ENCODE results near the gene HIRIP3.
"Not testable (repeated sequence)": the region's sequence is repeated elsewhere in the genome, so short reads cannot be mapped to it uniquely, and the experiment has no call there.

Gene HIRIP3, protein sequence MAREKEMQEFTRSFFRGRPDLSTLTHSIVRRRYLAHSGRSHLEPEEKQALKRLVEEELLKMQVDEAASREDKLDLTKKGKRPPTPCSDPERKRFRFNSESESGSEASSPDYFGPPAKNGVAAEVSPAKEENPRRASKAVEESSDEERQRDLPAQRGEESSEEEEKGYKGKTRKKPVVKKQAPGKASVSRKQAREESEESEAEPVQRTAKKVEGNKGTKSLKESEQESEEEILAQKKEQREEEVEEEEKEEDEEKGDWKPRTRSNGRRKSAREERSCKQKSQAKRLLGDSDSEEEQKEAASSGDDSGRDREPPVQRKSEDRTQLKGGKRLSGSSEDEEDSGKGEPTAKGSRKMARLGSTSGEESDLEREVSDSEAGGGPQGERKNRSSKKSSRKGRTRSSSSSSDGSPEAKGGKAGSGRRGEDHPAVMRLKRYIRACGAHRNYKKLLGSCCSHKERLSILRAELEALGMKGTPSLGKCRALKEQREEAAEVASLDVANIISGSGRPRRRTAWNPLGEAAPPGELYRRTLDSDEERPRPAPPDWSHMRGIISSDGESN

DNA sequence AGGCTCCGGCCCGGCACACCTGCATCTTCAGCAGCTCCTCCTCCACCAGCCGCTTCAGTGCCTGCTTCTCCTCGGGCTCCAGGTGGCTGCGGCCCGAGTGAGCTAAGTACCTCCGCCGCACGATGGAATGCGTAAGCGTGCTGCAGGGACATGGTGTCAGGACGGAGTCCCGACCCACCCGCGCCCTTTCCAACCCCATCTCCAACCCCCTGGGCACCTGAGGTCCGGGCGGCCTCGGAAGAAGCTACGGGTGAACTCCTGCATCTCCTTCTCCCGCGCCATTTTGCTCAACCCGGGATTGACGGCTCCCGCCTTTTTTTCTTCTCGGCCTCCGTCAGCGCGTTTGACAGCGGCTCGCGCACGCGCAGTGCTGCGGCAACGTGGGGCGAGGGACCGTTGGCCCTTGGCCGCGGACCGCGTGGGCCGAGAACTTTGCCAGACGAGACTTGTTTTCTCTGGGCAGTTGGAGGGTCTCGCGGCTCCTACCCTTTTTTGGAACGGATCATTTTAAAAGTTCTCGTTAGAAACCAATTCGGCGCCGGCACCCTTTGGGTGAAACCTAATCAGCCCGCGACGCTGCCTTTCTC is at the start of gene HIRIP3:
HIRIP3 (minus strand) TSS at position 294 of the 587 bp plus-strand sequence; CDS start at position 282, 12 bp downstream.
- Histone ChIP-seq H3K27me3 (ENCODE audit: low read depth, low read length) (no peaks in the 10 kb centered on the region), H3K9me3 (ENCODE audit: control insufficient read depth in 1 of 2, low read length in 2 of 2) (no peaks in the 10 kb centered on the region), H3K4me1 (ENCODE audit: control insufficient read depth in 1 of 2, insufficient read depth in 2 of 2, low read length in 2 of 2) (peaks cover 20 to 22% of the 10 kb centered on the region in 2 donors), H3K4me3 (ENCODE audit: low read depth in 1 of 2, low read length in 2 of 2) (peak within 1 kb of the TSS; percentile 95 to 98), H3K36me3 (ENCODE audit: control insufficient read depth in 1 of 2, insufficient read depth in 2 of 2, low read length in 2 of 2) (peaks cover 12 to 42% of the 10 kb centered on the region in 2 donors), H3K27ac (ENCODE audit: low read length) (peak within 1 kb of the TSS; percentile 99)

DNA sequence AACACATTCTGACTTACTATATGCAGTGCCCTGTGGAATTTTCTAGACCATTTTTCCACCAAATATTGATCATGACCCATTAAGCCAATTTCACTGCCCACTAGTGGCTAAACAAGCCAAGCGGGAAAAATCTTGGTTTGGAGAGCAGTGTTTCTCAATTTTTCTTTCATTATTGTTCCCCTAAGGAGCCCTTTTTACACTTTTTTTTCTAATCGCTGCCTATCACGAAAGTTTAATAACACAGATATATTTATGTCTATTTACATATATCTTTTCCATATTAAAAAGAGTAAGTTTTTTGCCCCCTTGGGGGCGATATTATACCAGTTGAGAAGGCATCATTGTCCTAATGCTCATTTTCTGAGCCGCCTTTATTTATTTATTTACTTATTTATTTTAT is 46.4 kb upstream of the HIRIP3 start:
- no peaks in the 10 kb centered on the region for H3K9me3 ChIP-seq (ENCODE audit: control insufficient read depth in 1 of 2, low read length in 2 of 2)
- H3K4me1 ChIP-seq (ENCODE audit: control insufficient read depth in 1 of 2, insufficient read depth in 2 of 2, low read length in 2 of 2): no peaks in the 10 kb centered on the region
- H3K27ac ChIP-seq (ENCODE audit: low read length): no peak overlapping the region
- H3K4me3 ChIP-seq (ENCODE audit: low read depth in 1 of 2, low read length in 2 of 2): no peak overlapping the region
- H3K27me3 ChIP-seq (ENCODE audit: low read depth, low read length): no peaks in the 10 kb centered on the region
- no peaks in the 10 kb centered on the region for H3K36me3 ChIP-seq (ENCODE audit: control insufficient read depth in 1 of 2, insufficient read depth in 2 of 2, low read length in 2 of 2)

DNA sequence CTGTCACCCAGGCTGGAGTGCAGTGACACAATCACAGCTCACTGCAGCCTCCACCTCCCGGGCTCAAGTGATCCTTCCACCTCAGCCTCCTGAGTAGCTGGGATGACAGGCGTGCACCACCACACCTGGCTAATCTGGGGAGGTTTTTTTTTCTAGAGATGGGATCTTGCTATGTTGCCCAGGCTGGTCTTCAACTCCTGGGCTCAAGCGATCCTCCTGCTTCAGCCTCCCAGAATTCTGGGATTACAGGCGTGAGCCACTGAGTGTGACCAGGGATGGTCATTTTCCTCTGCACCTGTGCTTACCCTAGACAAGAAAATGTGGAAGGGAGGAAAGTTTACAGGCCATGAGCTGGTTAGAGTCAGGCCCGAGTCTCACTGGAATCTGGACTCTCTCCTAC is 45.3 kb upstream of the HIRIP3 start:
- not testable (repeated sequence) for H3K9me3 ChIP-seq (ENCODE audit: control insufficient read depth in 1 of 2, low read length in 2 of 2); H3K4me3 ChIP-seq (ENCODE audit: low read depth in 1 of 2, low read length in 2 of 2); H3K27ac ChIP-seq (ENCODE audit: low read length); H3K4me1 ChIP-seq (ENCODE audit: control insufficient read depth in 1 of 2, insufficient read depth in 2 of 2, low read length in 2 of 2); H3K36me3 ChIP-seq (ENCODE audit: control insufficient read depth in 1 of 2, insufficient read depth in 2 of 2, low read length in 2 of 2); H3K27me3 ChIP-seq (ENCODE audit: low read depth, low read length)

DNA sequence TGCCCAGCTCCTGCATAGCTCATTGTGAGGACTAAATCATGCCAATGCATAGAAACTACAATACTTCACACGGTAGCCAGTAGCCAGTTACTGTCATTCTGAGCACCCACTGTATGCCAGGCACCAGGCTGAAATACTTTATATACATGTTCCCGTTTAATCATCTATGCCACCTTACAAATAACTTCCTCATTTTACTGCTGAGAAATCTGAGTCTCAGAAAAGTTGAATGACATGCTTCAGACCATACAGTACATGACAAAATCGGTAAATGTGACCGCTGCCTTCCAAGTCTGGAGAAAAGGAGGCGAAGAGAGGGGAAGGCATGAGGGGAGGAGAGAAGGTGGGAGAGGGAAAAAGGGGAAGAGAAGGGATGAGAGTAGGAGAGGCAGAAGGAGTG is 44.8 kb upstream of the HIRIP3 start:
- H3K4me3 ChIP-seq (ENCODE audit: low read depth in 1 of 2, low read length in 2 of 2): no peak overlapping the region
- no peaks in the 10 kb centered on the region for H3K36me3 ChIP-seq (ENCODE audit: control insufficient read depth in 1 of 2, insufficient read depth in 2 of 2, low read length in 2 of 2)
- no peaks in the 10 kb centered on the region for H3K9me3 ChIP-seq (ENCODE audit: control insufficient read depth in 1 of 2, low read length in 2 of 2)

DNA sequence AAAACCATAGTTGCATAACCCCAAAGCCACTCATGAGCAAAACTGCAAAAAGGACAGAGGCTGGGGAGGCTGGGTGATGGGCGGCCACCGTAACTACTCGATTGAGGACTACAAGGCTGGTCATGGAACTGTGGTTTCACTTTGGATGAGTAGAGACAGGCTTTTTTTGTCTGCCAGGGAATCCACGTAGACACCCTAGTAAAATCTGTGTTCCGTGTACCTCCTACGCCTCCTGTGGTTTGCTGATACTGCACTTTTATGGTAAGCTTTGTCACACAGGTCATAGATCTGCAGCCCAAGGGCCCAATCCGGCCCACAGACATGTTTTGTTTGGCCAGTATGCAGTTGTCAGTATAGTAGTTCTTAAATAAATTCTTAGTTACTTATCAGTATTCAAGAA is 37.9 kb upstream of the HIRIP3 start:
- H3K27ac ChIP-seq (ENCODE audit: low read length): no peak overlapping the region
- H3K36me3 ChIP-seq (ENCODE audit: control insufficient read depth in 1 of 2, insufficient read depth in 2 of 2, low read length in 2 of 2): no peaks in the 10 kb centered on the region
- H3K4me1 ChIP-seq (ENCODE audit: control insufficient read depth in 1 of 2, insufficient read depth in 2 of 2, low read length in 2 of 2): peaks cover 0 to 12% of the 10 kb centered on the region in 2 donors
- no peak overlapping the region for H3K4me3 ChIP-seq (ENCODE audit: low read depth in 1 of 2, low read length in 2 of 2)
- H3K9me3 ChIP-seq (ENCODE audit: control insufficient read depth in 1 of 2, low read length in 2 of 2): no peaks in the 10 kb centered on the region
- peaks cover 35% of the 10 kb centered on the region for H3K27me3 ChIP-seq (ENCODE audit: low read depth, low read length)

More for the DNA sequence above, 44.8 kb upstream of the HIRIP3 start:
- Histone ChIP-seq H3K27me3 (ENCODE audit: low read depth, low read length) (no peaks in the 10 kb centered on the region), H3K4me1 (ENCODE audit: control insufficient read depth in 1 of 2, insufficient read depth in 2 of 2, low read length in 2 of 2) (no peaks in the 10 kb centered on the region), H3K27ac (ENCODE audit: low read length) (no peak overlapping the region)

DNA sequence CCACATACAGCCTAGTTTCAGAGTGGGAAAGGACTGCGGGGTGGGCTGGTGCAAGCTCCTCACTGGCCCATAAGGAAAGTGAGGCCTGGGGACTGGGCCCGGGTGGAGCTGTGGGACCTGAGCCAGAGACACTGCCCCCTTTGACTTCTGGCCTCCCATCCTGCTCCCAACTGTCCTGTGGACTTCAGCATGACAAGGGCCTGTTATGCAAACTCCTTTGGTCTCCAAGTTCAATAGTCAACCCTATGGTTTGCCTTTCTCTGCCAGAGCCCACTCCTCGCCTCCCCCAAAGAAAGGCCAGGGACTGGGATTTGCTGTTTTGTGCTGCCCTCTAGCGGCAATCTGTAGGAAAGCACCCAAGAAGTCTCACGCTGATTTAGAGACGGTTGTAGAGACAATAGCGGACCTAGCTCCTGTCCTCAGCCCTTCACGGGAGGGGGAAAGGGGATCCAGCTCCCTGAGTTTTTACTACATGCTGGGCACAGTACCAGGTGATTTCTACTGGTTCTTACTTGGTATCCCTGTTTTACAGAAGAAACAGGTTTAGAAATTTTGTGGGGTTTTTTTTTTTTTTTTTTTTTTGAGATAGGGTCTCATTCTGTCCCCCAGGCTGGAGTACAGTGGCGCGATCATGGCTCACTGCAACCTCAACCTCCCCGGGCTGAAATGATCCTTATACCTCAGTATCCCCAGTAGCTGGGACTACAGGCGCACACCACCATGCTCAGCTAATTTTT is 36.8 kb upstream of the HIRIP3 start:
- H3K4me1 ChIP-seq (ENCODE audit: control insufficient read depth in 1 of 2, insufficient read depth in 2 of 2, low read length in 2 of 2): peaks cover 0 to 12% of the 10 kb centered on the region in 2 donors
- H3K27ac ChIP-seq (ENCODE audit: low read length): no peak overlapping the region
- H3K9me3 ChIP-seq (ENCODE audit: control insufficient read depth in 1 of 2, low read length in 2 of 2): no peaks in the 10 kb centered on the region

DNA sequence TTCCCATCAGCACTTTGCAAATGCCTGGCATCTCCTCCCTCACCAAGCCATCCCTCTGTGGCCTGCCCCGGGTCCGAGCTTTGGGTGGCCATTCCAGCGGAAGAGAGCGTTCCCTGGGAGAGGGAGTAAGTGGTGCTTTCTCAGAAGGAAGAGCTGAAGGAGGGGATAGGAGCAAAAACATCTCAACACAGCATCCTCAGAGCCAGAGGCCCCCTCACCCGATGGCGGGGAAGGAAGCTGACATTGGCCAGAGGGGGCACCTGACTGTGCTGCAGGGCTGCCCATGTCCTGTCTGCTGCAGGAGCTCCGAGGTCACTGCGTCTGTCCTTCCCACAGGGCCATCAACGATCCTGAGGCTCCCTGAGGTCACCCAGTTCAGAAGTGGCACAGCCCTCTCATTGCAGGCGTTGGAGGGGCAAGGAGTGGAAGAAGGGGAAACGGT is 36.1 kb upstream of the HIRIP3 start:
- Histone ChIP-seq H3K36me3 (ENCODE audit: control insufficient read depth in 1 of 2, insufficient read depth in 2 of 2, low read length in 2 of 2) (no peaks in the 10 kb centered on the region), H3K4me3 (ENCODE audit: low read depth in 1 of 2, low read length in 2 of 2) (peak overlapping the region in 1 of 2 donors; percentile 32), H3K27ac (ENCODE audit: low read length) (no peak overlapping the region), H3K27me3 (ENCODE audit: low read depth, low read length) (peaks cover 41% of the 10 kb centered on the region), H3K9me3 (ENCODE audit: control insufficient read depth in 1 of 2, low read length in 2 of 2) (no peaks in the 10 kb centered on the region), H3K4me1 (ENCODE audit: control insufficient read depth in 1 of 2, insufficient read depth in 2 of 2, low read length in 2 of 2) (peaks cover 0 to 12% of the 10 kb centered on the region in 2 donors)

More for the DNA sequence above, 36.8 kb upstream of the HIRIP3 start:
- peaks cover 37% of the 10 kb centered on the region for H3K27me3 ChIP-seq (ENCODE audit: low read depth, low read length)
- H3K36me3 ChIP-seq (ENCODE audit: control insufficient read depth in 1 of 2, insufficient read depth in 2 of 2, low read length in 2 of 2): no peaks in the 10 kb centered on the region
- H3K4me3 ChIP-seq (ENCODE audit: low read depth in 1 of 2, low read length in 2 of 2): no peak overlapping the region

DNA sequence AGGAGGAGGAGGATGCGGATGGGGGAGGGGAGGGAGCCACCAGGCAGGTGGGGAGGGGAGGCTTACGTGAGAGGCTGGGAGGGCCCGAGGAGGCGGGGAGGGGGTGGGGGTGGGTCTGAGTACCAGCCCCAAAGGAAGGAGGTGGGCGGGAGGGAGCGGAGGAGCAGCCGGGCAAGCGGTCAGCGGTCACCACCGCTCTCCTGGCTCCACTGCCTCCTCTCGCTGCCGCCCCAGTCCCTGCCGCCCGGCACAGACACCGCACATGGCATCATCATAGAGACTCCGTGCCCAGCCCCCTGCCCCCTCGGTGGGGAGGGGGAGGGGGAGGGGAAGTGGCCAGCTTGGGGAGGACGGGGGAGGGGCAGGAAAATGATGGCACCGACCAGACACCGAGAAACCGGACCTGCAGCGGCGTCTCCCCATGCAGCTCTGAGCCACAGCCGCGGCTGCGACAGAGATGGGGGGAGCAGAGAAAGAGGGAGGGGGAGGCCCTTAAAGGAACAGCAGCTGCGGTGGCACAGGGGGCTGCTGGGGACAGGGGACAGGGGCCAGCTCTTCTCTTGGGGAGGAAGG is 35.5 kb upstream of the HIRIP3 start, which contains the start of gene TLCD3B:
TLCD3B (minus strand) TSS at position 431 of the 573 bp plus-strand sequence. CDS start 744 bp downstream, outside the sequence.
- Histone ChIP-seq H3K27ac (ENCODE audit: low read length) (no peak within 1 kb of the TSS), H3K36me3 (ENCODE audit: control insufficient read depth in 1 of 2, insufficient read depth in 2 of 2, low read length in 2 of 2) (no peaks in the 10 kb centered on the region), H3K4me3 (ENCODE audit: low read depth in 1 of 2, low read length in 2 of 2) (peak within 1 kb of the TSS in 1 of 2 donors; percentile 32), H3K4me1 (ENCODE audit: control insufficient read depth in 1 of 2, insufficient read depth in 2 of 2, low read length in 2 of 2) (peaks cover 0 to 12% of the 10 kb centered on the region in 2 donors), H3K27me3 (ENCODE audit: low read depth, low read length) (peaks cover 41% of the 10 kb centered on the region), H3K9me3 (ENCODE audit: control insufficient read depth in 1 of 2, low read length in 2 of 2) (no peaks in the 10 kb centered on the region)

DNA sequence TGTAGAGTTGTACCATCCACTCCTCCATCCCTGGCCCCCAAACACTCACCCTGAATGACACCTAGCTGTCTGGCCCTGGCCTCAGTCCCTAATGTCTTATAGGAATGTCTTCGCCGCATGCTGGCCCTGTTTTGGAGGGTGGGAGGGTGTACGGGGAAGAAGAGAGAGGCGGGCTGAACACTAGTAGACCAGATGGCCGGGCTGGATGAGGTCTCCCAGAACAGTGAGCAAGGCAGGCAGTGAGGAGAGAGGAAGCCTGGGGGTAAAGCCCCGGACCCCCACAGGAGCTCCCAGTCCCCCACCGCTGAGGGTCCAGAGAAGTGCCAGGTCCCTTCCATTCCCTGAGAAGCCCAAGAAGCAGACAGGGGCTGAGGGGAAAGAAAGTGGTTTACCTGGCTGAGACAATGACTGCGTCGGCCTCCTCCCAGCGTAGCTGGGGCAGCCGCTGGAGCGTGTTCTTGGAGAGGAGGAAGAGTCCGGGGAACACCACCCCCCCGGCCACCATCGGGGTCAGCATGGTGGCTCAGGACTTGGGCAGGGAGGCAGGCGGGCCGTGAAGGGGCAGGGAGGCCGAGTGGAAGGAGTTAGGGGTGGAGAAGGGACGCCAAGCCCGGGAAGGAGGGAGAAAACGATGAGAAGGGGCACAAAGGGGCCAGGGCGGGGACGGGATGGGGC is 34.7 kb upstream of the HIRIP3 start:
- H3K9me3 ChIP-seq (ENCODE audit: control insufficient read depth in 1 of 2, low read length in 2 of 2): no peaks in the 10 kb centered on the region
- H3K36me3 ChIP-seq (ENCODE audit: control insufficient read depth in 1 of 2, insufficient read depth in 2 of 2, low read length in 2 of 2): no peaks in the 10 kb centered on the region
- peaks cover 41% of the 10 kb centered on the region for H3K27me3 ChIP-seq (ENCODE audit: low read depth, low read length)
- no peak overlapping the region for H3K4me3 ChIP-seq (ENCODE audit: low read depth in 1 of 2, low read length in 2 of 2)
- peaks cover 0 to 12% of the 10 kb centered on the region in 2 donors for H3K4me1 ChIP-seq (ENCODE audit: control insufficient read depth in 1 of 2, insufficient read depth in 2 of 2, low read length in 2 of 2)
- H3K27ac ChIP-seq (ENCODE audit: low read length): no peak overlapping the region

DNA sequence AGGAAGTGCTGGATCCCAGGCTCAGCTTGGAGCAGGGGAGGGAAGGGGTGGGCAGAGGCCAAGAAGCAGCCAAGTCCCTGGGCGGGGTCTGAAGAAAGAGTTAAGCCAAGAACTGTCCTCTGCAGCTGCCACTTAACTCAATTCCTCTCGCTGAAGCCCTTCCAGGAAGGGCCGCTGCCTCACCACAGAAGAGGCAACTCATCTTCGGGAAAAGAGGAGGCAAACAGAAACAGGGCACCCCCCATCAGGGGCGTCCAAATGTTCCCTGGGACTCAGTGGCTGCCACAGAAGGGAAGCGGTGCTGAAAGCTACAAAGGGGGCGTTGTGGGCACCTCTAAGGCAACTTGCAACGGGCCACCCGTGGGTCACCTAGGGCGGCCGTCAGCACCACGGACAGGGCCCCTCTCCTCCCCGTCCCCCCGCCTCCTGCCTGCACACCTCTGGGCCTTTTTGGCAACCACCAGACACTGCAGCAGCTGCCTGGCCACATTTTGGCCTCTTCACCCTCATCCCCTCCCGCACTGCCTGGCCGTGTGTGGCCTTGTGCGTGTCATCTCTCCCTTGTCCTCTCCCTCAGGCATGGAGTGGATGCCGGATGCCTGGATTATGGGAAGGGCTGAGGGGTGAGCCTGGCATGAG is 33.1 kb upstream of the HIRIP3 start:
- Histone ChIP-seq H3K4me3 (ENCODE audit: low read depth in 1 of 2, low read length in 2 of 2) (no peak overlapping the region), H3K4me1 (ENCODE audit: control insufficient read depth in 1 of 2, insufficient read depth in 2 of 2, low read length in 2 of 2) (peaks cover 0 to 12% of the 10 kb centered on the region in 2 donors), H3K27me3 (ENCODE audit: low read depth, low read length) (peaks cover 38% of the 10 kb centered on the region), H3K9me3 (ENCODE audit: control insufficient read depth in 1 of 2, low read length in 2 of 2) (no peaks in the 10 kb centered on the region), H3K36me3 (ENCODE audit: control insufficient read depth in 1 of 2, insufficient read depth in 2 of 2, low read length in 2 of 2) (no peaks in the 10 kb centered on the region), H3K27ac (ENCODE audit: low read length) (no peak overlapping the region)

Data from muscle layer of duodenum (tissue), 2 donors.